ENCODE results near the gene RNF111. TPM values are rescaled to one million over a fixed set of nuclear protein-coding genes. Genes with fewer than 3 reads are reported as not detected.

Gene RNF111
- total and polyA plus RNA-seq, 9 of the 15 experiments (the other 6 are each of a cell fraction or from before 2014, with no cell fraction given): 7.9 to 26.0 (median 14.4) TPM

- TF ChIP-seq HDAC3 (IDR thresholded peaks at IDR 0.05; ENCODE audit: borderline replicate concordance, partially characterized antibody): no peak
- TF ChIP-seq CCAR2 (IDR thresholded peaks at IDR 0.05; ENCODE audit: low read depth, low read length): no peak
- no peak for TF ChIP-seq ZBTB34 (CRISPR knock-in tag; IDR thresholded peaks at IDR 0.05)
- TF ChIP-seq CEBPZ (IDR thresholded peaks at IDR 0.05; ENCODE audit: borderline replicate concordance, low read depth, low read length): no peak
- TF ChIP-seq POLR2A (conservative IDR thresholded peaks at IDR 0.05): peak; percentile 94
- TF ChIP-seq TFAP4 (CRISPR knock-in tag; IDR thresholded peaks at IDR 0.05; ENCODE audit: borderline replicate concordance): peak; percentile 88
- peak; percentile 2; the same call in 1 of the 2 replicates for TF ChIP-seq JUND (IDR thresholded peaks at IDR 0.05; ENCODE audit: borderline replicate concordance, low read depth, low read length)
- no peak; the same call in 2 of the 3 replicates for TF ChIP-seq JUND (tag; IDR thresholded peaks at IDR 0.05; ENCODE audit: borderline replicate concordance, low read depth, low read length)
- peak; percentile 71 for TF ChIP-seq BRD4 (IDR thresholded peaks at IDR 0.05)
- peak; percentile 64 for TF ChIP-seq SAP30 (IDR thresholded peaks at IDR 0.05; ENCODE audit: borderline replicate concordance, insufficient read depth, low read depth, low read length, poor library complexity, severe bottlenecking)
- TF ChIP-seq ATF6 (CRISPR knock-in tag; IDR thresholded peaks at IDR 0.05): peak; percentile 46; the same call in 1 of the 2 replicates
- no peak for TF ChIP-seq NFYB (IDR thresholded peaks at IDR 0.05; ENCODE audit: extremely low read depth, insufficient read length)
- TF ChIP-seq RBBP5 (IDR thresholded peaks at IDR 0.05; ENCODE audit: borderline replicate concordance, insufficient read depth, low read length, poor library complexity, severe bottlenecking): no peak
- no peak for TF ChIP-seq ZKSCAN3 (CRISPR knock-in tag; IDR thresholded peaks at IDR 0.05)
- TF ChIP-seq HNRNPLL (IDR thresholded peaks at IDR 0.05; ENCODE audit: low read depth, low read length, poor library complexity, severe bottlenecking): peak; percentile 81
- TF ChIP-seq KDM5B (IDR thresholded peaks at IDR 0.05; ENCODE audit: insufficient replicate concordance, low read depth, low read length): peak; percentile 47
- no peak for TF ChIP-seq SRF (CRISPR knock-in tag; IDR thresholded peaks at IDR 0.05)
- no peak for TF ChIP-seq ZNF57 (CRISPR knock-in tag; IDR thresholded peaks at IDR 0.05)
- peak in 1 of 2 experiments; percentile 62; a peak in 2 of 4 replicates for TF ChIP-seq MAZ (CRISPR knock-in tag; conservative IDR thresholded peaks at IDR 0.05 in 1 of 2, IDR thresholded peaks at IDR 0.05 in 1 of 2)
These were observed at the start of gene RNF111 (continued) for GRCh38 chr15:58987491-58988005.

All from K562 (cell line).